CD8-positive, alpha-beta memory T cell (primary cell): ENCODE results near the gene GPATCH8. TPM values are rescaled to one million over a fixed set of nuclear protein-coding genes. Genes with fewer than 3 reads are reported as not detected.
"Not testable (repeated sequence)": the region's sequence is repeated elsewhere in the genome, so short reads cannot be mapped to it uniquely, and the experiment has no call there.

Experiments used
- CTCF ChIA-PET: fragments of 350-600 bp; sonication (Branson Sonifier 250); formaldehyde crosslinking; loops from one replicate; lab custom pipeline; 2021; ENCODE audit warnings: antibody characterized with exemption; lab: Charles Lee
- POLR2A ChIA-PET: fragments of 350-600 bp; sonication (Branson Sonifier 250); formaldehyde crosslinking; loops from one replicate; lab custom pipeline; 2021; ENCODE audit warnings: antibody characterized with exemption; lab: Charles Lee
- DNase-seq, 5 donors: peaks; one replicate each; pipeline versions ENCODE4 v3.0.0 to v3.0.0-alpha.2; 2020 to 2022; ENCODE audit warnings: mixed read lengths in 1 of 5
- H3K27ac ChIP-seq: one replicate; pipeline ENCODE4 v1.7.0; 2013; ENCODE audit warnings: low read depth, mild to moderate bottlenecking, low read length, moderate library complexity
- H3K27me3 ChIP-seq: 2 replicates; pipeline ENCODE4 v1.7.0; 2013; ENCODE audit warnings: low read length, mild to moderate bottlenecking; ENCODE audit not compliant: insufficient read depth, poor library complexity, severe bottlenecking
- H3K36me3 ChIP-seq: 2 replicates; pipeline ENCODE4 v1.7.0; 2013; ENCODE audit warnings: mild to moderate bottlenecking, low read length, moderate library complexity; ENCODE audit not compliant: insufficient read depth
- H3K4me1 ChIP-seq: 2 replicates; pipeline ENCODE4 v1.7.0; 2013; ENCODE audit warnings: mild to moderate bottlenecking, low read length, moderate library complexity; ENCODE audit not compliant: insufficient read depth
- H3K4me3 ChIP-seq: 2 replicates; pipeline ENCODE4 v1.7.0; 2013; ENCODE audit warnings: mild to moderate bottlenecking, low read length
- H3K9me3 ChIP-seq: 2 replicates; pipeline ENCODE4 v1.7.0; 2013; ENCODE audit warnings: mild to moderate bottlenecking, low read length
- H3K27ac Mint-ChIP-seq, 8 donors: one replicate each; pipeline ENCODE4 v1.8.0; 2020 to 2021; ENCODE audit warnings: mixed read lengths in 8 of 8, mild to moderate bottlenecking in 6 of 8, inconsistent platforms in 3 of 8, moderate library complexity in 3 of 8
- H3K27me3 Mint-ChIP-seq, 2 donors: one replicate each; pipeline ENCODE4 v1.8.0; 2020 to 2021; ENCODE audit warnings: mixed read lengths in 2 of 2, mild to moderate bottlenecking in 1 of 2, moderate library complexity in 1 of 2
- H3K36me3 Mint-ChIP-seq, 3 donors: one replicate each; pipeline ENCODE4 v1.8.0; 2020 to 2021; ENCODE audit warnings: mixed read lengths in 3 of 3, inconsistent platforms in 1 of 3, mild to moderate bottlenecking in 1 of 3
- H3K4me1 Mint-ChIP-seq, 3 donors: one replicate each; pipeline ENCODE4 v1.8.0; 2020 to 2021; ENCODE audit warnings: mixed read lengths in 3 of 3, inconsistent platforms in 1 of 3, mild to moderate bottlenecking in 1 of 3
- H3K4me3 Mint-ChIP-seq, 7 donors: one replicate each; pipeline ENCODE4 v1.8.0; 2020 to 2021; ENCODE audit warnings: mixed read lengths in 7 of 7, mild to moderate bottlenecking in 6 of 7, moderate library complexity in 4 of 7, inconsistent platforms in 2 of 7
- H3K9me3 Mint-ChIP-seq, 5 donors: one replicate each; pipeline ENCODE4 v1.8.0; 2020 to 2022; ENCODE audit warnings: mixed read lengths in 5 of 5, mild to moderate bottlenecking in 3 of 5, moderate library complexity in 2 of 5, inconsistent platforms in 1 of 5
- polyA plus RNA-seq: library from polyadenylated mRNA; unstranded; fragments of 300-500 nt; fragmentation: Illumina TruSeq; gene quantifications from one replicate; pipeline ENCODE4 v1.2.3, GENCODE V29; 2021
- total RNA-seq, 2 experiments: library from RNA; stranded (reverse); gene quantifications; one replicate each; pipeline ENCODE4 v1.2.3, GENCODE V29; 2021

The GPATCH8 gene
- total and polyA plus RNA-seq, 3 experiments from 2014 or later: 41.6 to 73.3 (median 43.3) TPM

- H3K9me3 ChIP-seq: no peaks in the 10 kb centered on the region
- peaks cover 13 to 31% of the 10 kb centered on the region in 2 donors for H3K27me3 Mint-ChIP-seq
- H3K27me3 ChIP-seq: no peaks in the 10 kb centered on the region
- ChIA-PET CTCF (no interaction called here), POLR2A (interaction anchor here (0.5 kb wide), 1 partner anchor 53 kb away, joined by 4 read pairs; no protein-coding TSS in a partner anchor)
- H3K36me3 ChIP-seq: no peaks in the 10 kb centered on the region
- H3K4me1 ChIP-seq: no peaks in the 10 kb centered on the region
- no peak overlapping the region for H3K27ac ChIP-seq
- H3K4me3 ChIP-seq: no peak overlapping the region
- H3K4me3 Mint-ChIP-seq: no peak overlapping the region
- no peaks in the 10 kb centered on the region for H3K9me3 Mint-ChIP-seq
- H3K36me3 Mint-ChIP-seq: no peaks in the 10 kb centered on the region
- no peak overlapping the region for H3K27ac Mint-ChIP-seq
- DNase-seq: no peak
- no peaks in the 10 kb centered on the region for H3K4me1 Mint-ChIP-seq
Measured at GRCh38 chr17:44518032-44518431, 14.8 kb upstream of the GPATCH8 start.

DNA sequence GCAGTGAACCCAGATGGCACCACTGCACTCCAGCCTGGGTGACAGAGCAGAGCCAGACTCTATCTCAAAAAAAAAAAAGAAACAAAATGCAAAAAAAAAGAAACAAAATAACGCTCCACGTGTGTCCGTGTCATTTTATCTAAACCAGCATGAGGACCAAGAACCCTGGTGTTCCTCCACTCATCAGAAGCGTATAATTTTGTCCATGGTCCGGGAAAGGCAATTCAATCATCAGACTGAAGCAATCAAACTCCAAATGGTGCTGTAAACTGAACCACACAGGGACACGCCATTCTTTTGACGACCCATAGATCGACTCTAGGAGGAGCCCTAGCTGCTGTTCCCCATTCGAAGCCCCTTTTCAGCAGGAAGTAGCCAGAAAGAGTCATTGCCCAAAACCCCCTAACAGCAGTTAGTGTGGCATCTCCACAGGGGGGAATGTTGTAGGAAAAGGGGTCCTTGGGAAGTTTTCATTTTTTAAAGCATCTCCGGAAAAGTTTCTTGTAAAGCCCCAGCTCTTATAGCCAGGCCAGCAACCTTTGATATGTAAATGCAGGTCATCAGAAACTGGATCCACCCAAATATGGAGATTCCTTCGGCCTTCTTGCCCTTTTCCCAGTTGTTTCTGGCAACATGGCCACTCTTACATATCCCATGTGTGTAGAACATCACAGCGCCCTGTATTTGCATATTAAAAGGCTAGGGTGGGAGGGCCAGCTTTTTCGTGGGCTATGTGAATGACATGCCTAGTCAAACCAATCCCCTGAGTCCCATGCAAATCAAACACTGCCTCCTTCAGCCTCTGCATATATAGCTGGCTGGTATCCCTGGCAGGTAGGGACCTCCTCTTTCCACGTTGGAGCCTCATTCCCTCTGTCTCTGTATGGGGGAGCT is 8.3 kb upstream of the GPATCH8 start:
- Mint-ChIP-seq H3K27ac (peak overlapping the region in 1 of 8 donors; percentile 1), H3K27me3 (peaks cover 10 to 23% of the 10 kb centered on the region in 2 donors), H3K4me3 (peak overlapping the region in 1 of 7 donors; percentile 32)
- H3K9me3 Mint-ChIP-seq, H3K9me3 ChIP-seq, H3K4me1 Mint-ChIP-seq, H3K4me3 ChIP-seq, POLR2A ChIA-PET, H3K36me3 Mint-ChIP-seq, H3K36me3 ChIP-seq, H3K27me3 ChIP-seq, DNase-seq, H3K4me1 ChIP-seq: not testable (repeated sequence)
- CTCF ChIA-PET: interaction anchor here (0.7 kb wide), 1 partner anchor 101 kb away, joined by 4 read pairs; no protein-coding TSS in a partner anchor
- H3K27ac ChIP-seq: peak overlapping the region; percentile 24

- H3K9me3 Mint-ChIP-seq, POLR2A ChIA-PET, H3K36me3 ChIP-seq, CTCF ChIA-PET, H3K27ac Mint-ChIP-seq, H3K27me3 ChIP-seq, H3K9me3 ChIP-seq, H3K27ac ChIP-seq, H3K4me3 ChIP-seq, H3K36me3 Mint-ChIP-seq, DNase-seq: not testable (repeated sequence)
- Mint-ChIP-seq H3K4me3 (peak overlapping the region in 1 of 7 donors; percentile 22), H3K27me3 (peaks cover 8 to 23% of the 10 kb centered on the region in 2 donors), H3K4me1 (peaks cover 12 to 15% (median 13%) of the 10 kb centered on the region in 3 donors)
- peaks cover 11% of the 10 kb centered on the region for H3K4me1 ChIP-seq
Measured at GRCh38 chr17:44506939-44507604, 3.9 kb upstream of the GPATCH8 start.

GRCh38 chr17:44502598-44503146 is 534 bp downstream of the GPATCH8 start:
- ChIA-PET CTCF (interaction anchor here (0.7 to 1.2 kb wide), 2 partner anchors 12 to 80 kb away, joined by 3 read pairs; no protein-coding TSS in a partner anchor), POLR2A (interaction anchor here (0.7 to 0.9 kb wide), 3 partner anchors 9 to 248 kb away, joined by 3 to 4 read pairs (median 3); no protein-coding TSS in a partner anchor)
- H3K4me3 Mint-ChIP-seq: peak overlapping the region; percentile 93 to 99 (median 97)
- H3K4me1 ChIP-seq: peaks cover 50% of the 10 kb centered on the region
- H3K27ac Mint-ChIP-seq: peak overlapping the region; percentile 94 to 99 (median 98)
- DNase-seq: no peak
- no peaks in the 10 kb centered on the region for H3K9me3 ChIP-seq
- peaks cover 46 to 56% (median 54%) of the 10 kb centered on the region in 3 donors for H3K4me1 Mint-ChIP-seq
- no peaks in the 10 kb centered on the region for H3K27me3 ChIP-seq
- H3K4me3 ChIP-seq: peak overlapping the region; percentile 97
- H3K36me3 Mint-ChIP-seq: peaks cover 0 to 20% (median 1%) of the 10 kb centered on the region in 3 donors
- no peaks in the 10 kb centered on the region for H3K36me3 ChIP-seq
- no peaks in the 10 kb centered on the region for H3K9me3 Mint-ChIP-seq
- H3K27me3 Mint-ChIP-seq: peaks cover 8 to 10% of the 10 kb centered on the region in 2 donors
- H3K27ac ChIP-seq: peak overlapping the region; percentile 90

GRCh38 chr17:44501866-44502375 is 1.3 kb downstream of the GPATCH8 start:
- Histone ChIP-seq H3K27me3 (no peaks in the 10 kb centered on the region), H3K27ac (peak overlapping the region; percentile 90), H3K4me1 (peaks cover 52% of the 10 kb centered on the region), H3K36me3 (no peaks in the 10 kb centered on the region), H3K4me3 (peak overlapping the region; percentile 97), H3K9me3 (no peaks in the 10 kb centered on the region)
- no peaks in the 10 kb centered on the region for H3K9me3 Mint-ChIP-seq
- ChIA-PET CTCF (interaction anchor here (0.7 kb wide), 1 partner anchor 12 kb away, joined by 3 read pairs; no protein-coding TSS in a partner anchor), POLR2A (interaction anchor here (0.7 kb wide), 1 partner anchor 8 kb away, joined by 4 read pairs; no protein-coding TSS in a partner anchor)
- DNase-seq: no peak
- peaks cover 49 to 62% (median 59%) of the 10 kb centered on the region in 3 donors for H3K4me1 Mint-ChIP-seq
- H3K4me3 Mint-ChIP-seq: peak overlapping the region; percentile 93 to 99 (median 97)
- peak overlapping the region; percentile 22 to 99 (median 96) for H3K27ac Mint-ChIP-seq
- peaks cover 0 to 21% (median 1%) of the 10 kb centered on the region in 3 donors for H3K36me3 Mint-ChIP-seq
- peaks cover 3 to 8% of the 10 kb centered on the region in 2 donors for H3K27me3 Mint-ChIP-seq

GRCh38 chr17:44499722-44500121 is 3.5 kb downstream of the GPATCH8 start:
- H3K9me3 ChIP-seq: no peaks in the 10 kb centered on the region
- CTCF ChIA-PET: no interaction called here
- no peak for DNase-seq
- Mint-ChIP-seq H3K36me3 (peaks cover 0 to 24% (median 2%) of the 10 kb centered on the region in 3 donors), H3K4me3 (peak overlapping the region in 5 of 7 donors; percentile 13 to 66 (median 35)), H3K27me3 (peaks cover 0 to 2% of the 10 kb centered on the region in 2 donors), H3K9me3 (no peaks in the 10 kb centered on the region), H3K27ac (peak overlapping the region in 4 of 8 donors; percentile 18 to 81 (median 26)), H3K4me1 (peaks cover 67 to 82% (median 81%) of the 10 kb centered on the region in 3 donors)
- no peak overlapping the region for H3K4me3 ChIP-seq
- H3K27me3 ChIP-seq: no peaks in the 10 kb centered on the region
- H3K27ac ChIP-seq: no peak overlapping the region
- POLR2A ChIA-PET: interaction anchor here (0.6 kb wide), 3 partner anchors 37 to 83 kb away, joined by 3 to 5 read pairs (median 3); no protein-coding TSS in a partner anchor
- H3K4me1 ChIP-seq: peaks cover 60% of the 10 kb centered on the region
- H3K36me3 ChIP-seq: no peaks in the 10 kb centered on the region

- DNase-seq: no peak
- H3K36me3 ChIP-seq: no peaks in the 10 kb centered on the region
- no peaks in the 10 kb centered on the region for H3K27me3 Mint-ChIP-seq
- peaks cover 69 to 90% (median 85%) of the 10 kb centered on the region in 3 donors for H3K4me1 Mint-ChIP-seq
- H3K27ac ChIP-seq: no peak overlapping the region
- H3K27ac Mint-ChIP-seq: no peak overlapping the region
- no peak overlapping the region for H3K4me3 Mint-ChIP-seq
- no peaks in the 10 kb centered on the region for H3K9me3 Mint-ChIP-seq
- CTCF ChIA-PET: no interaction called here
- no peaks in the 10 kb centered on the region for H3K27me3 ChIP-seq
- no peaks in the 10 kb centered on the region for H3K9me3 ChIP-seq
- peaks cover 0 to 27% (median 2%) of the 10 kb centered on the region in 3 donors for H3K36me3 Mint-ChIP-seq
- H3K4me3 ChIP-seq: no peak overlapping the region
- POLR2A ChIA-PET: no interaction called here
- peaks cover 51% of the 10 kb centered on the region for H3K4me1 ChIP-seq
Measured at GRCh38 chr17:44496815-44497214, 6.4 kb downstream of the GPATCH8 start.
